Liver (tissue), 9 donors: Measurements from ENCODE around the gene MTSS2. TPM values are rescaled to one million over a fixed set of nuclear protein-coding genes. Genes with fewer than 3 reads are reported as not detected.
A peak's percentile ranks its signal among the peaks of the same experiment; 100 is the strongest.

Source experiments
- DNase-seq: peaks from one replicate; pipeline ENCODE4 v3.0.0-alpha.2; 2017; ENCODE audit warnings: low spot score
- H3K27ac ChIP-seq, 2 donors: one replicate each; pipeline ENCODE4 v1.7.0; 2013; ENCODE audit warnings: inconsistent platforms in 2 of 2, low read length in 2 of 2, control low read depth in 1 of 2, low read depth in 1 of 2, mild to moderate bottlenecking in 1 of 2
- H3K27me3 ChIP-seq, 4 donors: one replicate each; pipeline versions ENCODE4 v1.6.1 to v1.7.0; 2013; ENCODE audit warnings: low read length in 3 of 4, inconsistent platforms in 1 of 4, mild to moderate bottlenecking in 1 of 4, moderate library complexity in 1 of 4; ENCODE audit not compliant: control insufficient read depth in 4 of 4, insufficient read depth in 4 of 4
- H3K36me3 ChIP-seq, 4 donors: one replicate each; pipeline versions ENCODE4 v1.6.1 to v1.7.0; 2013; ENCODE audit warnings: low read length in 3 of 4, mild to moderate bottlenecking in 3 of 4, low read depth in 1 of 4, moderate library complexity in 1 of 4; ENCODE audit not compliant: control insufficient read depth in 4 of 4, insufficient read depth in 3 of 4
- H3K4me1 ChIP-seq, 4 donors: one replicate each; pipeline versions ENCODE4 v1.6.1 to v1.7.0; 2013; ENCODE audit warnings: low read length in 3 of 4, mild to moderate bottlenecking in 3 of 4, moderate library complexity in 1 of 4; ENCODE audit not compliant: control insufficient read depth in 4 of 4, insufficient read depth in 4 of 4
- H3K4me3 ChIP-seq, 3 donors: one replicate each; pipeline versions ENCODE4 v1.6.1 to v1.7.0; 2013; ENCODE audit warnings: low read length in 3 of 3, control low read depth in 1 of 3, low read depth in 1 of 3, mild to moderate bottlenecking in 1 of 3
- H3K9ac ChIP-seq, 2 donors: one replicate each; pipeline ENCODE4 v1.7.0; 2013; ENCODE audit warnings: low read length in 2 of 2, mild to moderate bottlenecking in 2 of 2, moderate library complexity in 2 of 2, control low read depth in 1 of 2, low read depth in 1 of 2
- H3K9me3 ChIP-seq, 4 donors: one replicate each; pipeline versions ENCODE4 v1.6.1 to v1.7.0; 2013; ENCODE audit warnings: low read length in 3 of 4; ENCODE audit not compliant: control insufficient read depth in 4 of 4
- EGR1 ChIP-seq, 2 donors: IDR thresholded peaks; 2 replicates each; pipeline ENCODE4 v1.6.1; 2016 to 2018; ENCODE audit warnings: antibody characterized with exemption in 2 of 2, low read depth in 2 of 2
- FOXA1 ChIP-seq: IDR thresholded peaks from 2 replicates; pipeline ENCODE4 v1.6.1; 2016; ENCODE audit warnings: antibody characterized with exemption
- HNF4A ChIP-seq, 2 donors: conservative IDR thresholded peaks; 2 replicates each; pipeline ENCODE4 v1.6.1; 2016; ENCODE audit warnings: antibody characterized with exemption in 2 of 2, mild to moderate bottlenecking in 2 of 2
- HNF4G ChIP-seq: IDR thresholded peaks from 2 replicates; pipeline ENCODE4 v1.6.1; 2016; ENCODE audit warnings: antibody characterized with exemption
- NR2F2 ChIP-seq: IDR thresholded peaks from 2 replicates; pipeline ENCODE4 v1.6.1; 2016; ENCODE audit warnings: antibody characterized with exemption
- RAD21 ChIP-seq, 2 donors: IDR thresholded peaks; 2 replicates each; pipeline ENCODE4 v1.6.1; 2016; ENCODE audit warnings: antibody characterized with exemption in 2 of 2, mild to moderate bottlenecking in 2 of 2
- SP1 ChIP-seq: IDR thresholded peaks from 2 replicates; pipeline ENCODE4 v1.6.1; 2018; ENCODE audit warnings: antibody characterized with exemption, mild to moderate bottlenecking
- WGBS: extraction: QIAGEN DNeasy Blood & Tissue Kit; methylation state at CpG from one replicate; pipeline ENCODE4 v1.1.7; 2013; 5-methylcytosine and 5-hydroxymethylcytosine counted together
- polyA plus RNA-seq, 2 donors: library from polyadenylated mRNA; stranded (reverse) in 1 of 2; unstranded in 1 of 2; fragments of 200-250 nt in 1 of 2; fragments of >200 nt in 1 of 2; fragmentation: Nextera tagmentation in 1 of 2; extraction: Ambion mirVana in 1 of 2; gene quantifications; one replicate each; pipeline versions ENCODE4 v1.2.1 to v1.2.3, GENCODE V29; 2013 to 2015
- total RNA-seq, 2 donors: library from RNA; depleted of rRNA; stranded (reverse); fragments of >200 nt; gene quantifications; one replicate each; pipeline ENCODE4 v1.2.3, GENCODE V29; 2014
- TF ChIP-seq, protein P1 (sequence below): IDR thresholded peaks from 2 replicates; pipeline ENCODE4 v1.6.1; 2016; ENCODE audit warnings: antibody characterized with exemption
- TF ChIP-seq, protein P2 (sequence below): fragments of 150-350 bp; IDR thresholded peaks from 2 replicates; pipeline ENCODE4 v1.5.1; 2017; ENCODE audit warnings: improper control_type of control experiment, low read depth, low read length; ENCODE audit not compliant: missing input control
- TF ChIP-seq, protein P3 (sequence below): IDR thresholded peaks from 2 replicates; pipeline ENCODE4 v1.6.1; 2016; ENCODE audit warnings: antibody characterized with exemption
- donor health status: healthy.
- donor health status: healthy.
- donor health status: healthy.
- donor health status: healthy.
- donor health status: healthy.

The MTSS2 gene
- total and polyA plus RNA-seq, 4 donors, result 3.8 to 95.7 (median 35.9) TPM

DNA sequence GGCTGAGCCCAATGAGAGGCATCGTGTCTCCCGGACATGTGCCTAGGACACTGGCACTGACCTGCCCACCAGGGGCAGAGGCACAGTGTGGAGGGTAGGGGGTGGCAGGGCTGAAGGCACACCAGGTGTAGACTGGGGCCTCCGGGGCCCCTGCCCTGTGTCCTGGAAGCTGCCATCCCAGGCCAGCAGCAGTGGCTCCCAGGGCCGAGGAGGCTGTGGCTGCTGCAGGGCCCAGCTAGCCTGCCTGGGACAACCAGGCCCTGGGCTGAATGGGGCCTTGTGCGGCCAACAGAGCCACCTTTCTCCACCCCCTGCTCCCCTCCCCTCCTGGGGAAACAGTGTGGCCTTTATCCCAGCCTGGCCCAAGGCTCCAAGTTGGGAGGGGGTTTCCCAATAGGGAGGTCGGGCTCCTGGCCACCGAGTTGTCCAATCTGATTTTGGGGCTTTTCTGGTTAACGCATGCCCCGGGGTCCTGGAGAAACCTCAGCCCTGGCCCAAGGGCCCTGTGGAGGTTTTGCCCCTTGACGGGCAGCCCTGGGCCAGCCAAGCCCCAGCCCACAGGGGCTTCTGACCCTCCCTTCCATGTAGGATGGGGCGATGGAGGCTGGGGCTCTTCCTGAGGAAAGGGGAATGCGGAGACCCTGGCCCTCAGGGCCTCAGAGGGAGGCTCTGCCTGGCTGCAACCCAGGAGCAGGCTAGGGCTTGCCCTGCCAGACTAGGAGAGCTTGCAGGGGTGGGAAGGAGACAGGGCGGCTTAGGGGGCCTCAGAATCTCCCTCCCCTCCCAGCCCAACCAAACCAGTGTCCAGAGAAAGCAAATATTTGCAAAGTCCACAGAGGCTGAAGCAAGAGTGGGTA lies 4.2 kb downstream of the MTSS2 start:
- peaks cover 16 to 48% (median 33%) of the 10 kb centered on the region in 4 donors for H3K4me1 ChIP-seq
- H3K9me3 ChIP-seq, result no peaks in the 10 kb centered on the region
- TF ChIP-seq, protein P1, sequence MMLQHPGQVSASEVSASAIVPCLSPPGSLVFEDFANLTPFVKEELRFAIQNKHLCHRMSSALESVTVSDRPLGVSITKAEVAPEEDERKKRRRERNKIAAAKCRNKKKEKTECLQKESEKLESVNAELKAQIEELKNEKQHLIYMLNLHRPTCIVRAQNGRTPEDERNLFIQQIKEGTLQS, result no peak
- TF ChIP-seq HNF4A (conservative IDR thresholded peaks at IDR 0.05) (peak in 1 of 2 donors; percentile 43), RAD21 (IDR thresholded peaks at IDR 0.05) (peak in 1 of 2 donors; percentile 21), EGR1 (IDR thresholded peaks at IDR 0.05; ENCODE audit: low read depth in 2 of 2) (no peak), SP1 (no peak)
- H3K4me3 ChIP-seq, result peak overlapping the region; percentile 8 to 90 (median 27)
- 32% methylated on average over 13 of the region's 13 CpGs for WGBS
- peak; percentile 52 for DNase-seq
- peak overlapping the region; percentile 94 to 95 for H3K27ac ChIP-seq
- H3K9ac ChIP-seq, result peak overlapping the region; percentile 68 to 92
- peaks cover 4 to 30% (median 22%) of the 10 kb centered on the region in 4 donors for H3K36me3 ChIP-seq
- H3K27me3 ChIP-seq, result no peaks in the 10 kb centered on the region

DNA sequence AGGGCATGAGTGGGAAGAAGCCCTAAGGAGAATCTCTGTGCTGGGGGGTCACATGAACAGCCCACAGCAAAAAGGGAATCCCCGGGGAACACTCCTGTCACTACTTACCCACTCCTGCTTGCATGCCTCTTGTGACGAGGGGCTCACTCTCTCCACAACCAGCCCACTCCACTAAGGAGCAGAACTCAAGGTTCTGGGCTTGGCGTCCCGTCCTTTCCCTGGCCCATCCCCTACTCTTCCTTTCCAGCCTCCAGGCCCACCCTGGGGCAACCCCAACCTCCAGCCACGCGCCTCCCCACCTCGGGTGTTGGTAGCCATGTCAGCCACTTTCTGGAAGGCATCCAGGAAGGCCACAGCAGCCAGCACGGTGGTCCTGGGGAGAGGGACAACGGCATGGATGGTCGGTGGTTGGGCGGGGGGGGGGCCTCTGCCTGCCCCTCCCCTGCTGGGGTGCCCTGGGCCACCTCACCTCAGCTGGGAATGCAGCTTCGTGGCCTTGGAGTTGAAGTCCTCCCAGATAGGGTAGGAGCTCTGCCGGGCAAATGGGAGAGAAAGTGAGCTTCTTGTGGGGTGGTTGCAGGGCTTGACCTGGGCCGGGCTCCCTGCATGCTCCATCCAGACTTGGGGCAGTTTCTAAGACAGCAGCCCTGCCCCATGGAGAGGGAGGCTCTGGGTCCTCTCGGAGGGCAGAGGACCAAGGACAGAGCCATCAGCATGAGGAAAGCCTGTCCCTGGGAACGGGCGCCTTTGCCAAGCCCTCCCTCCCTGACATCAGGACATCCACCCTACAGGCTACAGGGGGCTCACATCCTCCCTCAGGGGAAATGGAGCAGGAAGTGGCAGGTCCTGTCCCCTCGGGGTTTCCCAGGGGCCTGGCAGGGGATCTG lies 5.1 kb downstream of the MTSS2 start:
- H3K27ac ChIP-seq, result peak overlapping the region; percentile 94 to 95
- H3K4me3 ChIP-seq, result no peak overlapping the region
- WGBS, result 55% methylated on average over 18 of the region's 18 CpGs
- peak overlapping the region in 1 of 2 donors; percentile 68 for H3K9ac ChIP-seq
- DNase-seq, result no peak
- H3K27me3 ChIP-seq, result no peaks in the 10 kb centered on the region
- H3K4me1 ChIP-seq, result peaks cover 13 to 42% (median 32%) of the 10 kb centered on the region in 4 donors
- peaks cover 12 to 38% (median 26%) of the 10 kb centered on the region in 4 donors for H3K36me3 ChIP-seq
- no peaks in the 10 kb centered on the region for H3K9me3 ChIP-seq
- TF ChIP-seq, protein P1, result no peak
- peak; percentile 38 for TF ChIP-seq NR2F2

DNA sequence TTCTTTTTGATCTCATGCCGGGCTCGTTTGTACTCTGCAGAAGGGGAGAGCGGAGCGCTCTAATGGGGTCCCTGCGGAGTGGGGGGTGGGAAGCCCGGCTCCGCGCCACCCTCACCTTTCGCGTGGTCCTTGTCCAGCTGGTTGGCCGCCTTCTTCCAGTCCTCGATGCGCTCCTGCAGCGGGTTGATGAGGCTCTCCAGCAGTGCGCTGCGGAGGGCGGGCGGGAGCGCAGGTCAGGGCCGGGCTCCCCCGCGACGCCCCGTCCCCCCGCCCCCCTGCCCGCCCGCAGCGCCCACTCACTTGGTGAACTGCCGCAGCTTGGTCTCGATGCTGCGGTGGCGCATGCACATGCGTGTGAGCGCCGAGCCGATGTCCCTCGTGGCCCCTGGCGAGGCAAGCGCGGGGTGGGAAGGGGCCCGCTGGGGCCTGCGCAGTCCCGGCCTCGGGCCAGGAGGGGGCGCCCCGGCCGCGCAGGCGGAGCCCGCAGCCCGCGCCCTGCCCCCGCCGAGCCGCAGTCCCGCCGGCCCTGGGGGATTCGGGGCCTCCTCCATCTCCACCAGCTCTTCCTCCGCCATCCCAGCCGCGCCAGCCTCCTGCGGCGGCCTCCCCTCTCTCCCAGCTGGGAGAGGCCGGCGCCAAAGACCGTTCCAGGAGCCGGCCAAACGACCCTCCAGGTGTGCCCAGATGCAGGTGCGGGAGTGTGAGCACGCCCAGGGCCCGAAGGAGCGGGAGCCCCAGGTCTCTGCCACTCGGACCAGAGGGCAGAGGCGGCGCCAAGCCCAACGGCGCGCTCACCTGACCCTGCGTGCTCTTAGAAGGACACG lies 6.0 kb downstream of the MTSS2 start:
- Histone ChIP-seq H3K27me3 (no peaks in the 10 kb centered on the region), H3K9me3 (no peaks in the 10 kb centered on the region), H3K9ac (no peak overlapping the region), H3K4me1 (peaks cover 13 to 42% (median 32%) of the 10 kb centered on the region in 4 donors), H3K36me3 (peaks cover 12 to 47% (median 27%) of the 10 kb centered on the region in 4 donors), H3K27ac (peak overlapping the region; percentile 10 to 94), H3K4me3 (no peak overlapping the region)
- 79% methylated on average over 80 of the region's 80 CpGs for WGBS
- TF ChIP-seq HNF4G, result no peak
- no peak for TF ChIP-seq FOXA1
- TF ChIP-seq, protein P2, sequence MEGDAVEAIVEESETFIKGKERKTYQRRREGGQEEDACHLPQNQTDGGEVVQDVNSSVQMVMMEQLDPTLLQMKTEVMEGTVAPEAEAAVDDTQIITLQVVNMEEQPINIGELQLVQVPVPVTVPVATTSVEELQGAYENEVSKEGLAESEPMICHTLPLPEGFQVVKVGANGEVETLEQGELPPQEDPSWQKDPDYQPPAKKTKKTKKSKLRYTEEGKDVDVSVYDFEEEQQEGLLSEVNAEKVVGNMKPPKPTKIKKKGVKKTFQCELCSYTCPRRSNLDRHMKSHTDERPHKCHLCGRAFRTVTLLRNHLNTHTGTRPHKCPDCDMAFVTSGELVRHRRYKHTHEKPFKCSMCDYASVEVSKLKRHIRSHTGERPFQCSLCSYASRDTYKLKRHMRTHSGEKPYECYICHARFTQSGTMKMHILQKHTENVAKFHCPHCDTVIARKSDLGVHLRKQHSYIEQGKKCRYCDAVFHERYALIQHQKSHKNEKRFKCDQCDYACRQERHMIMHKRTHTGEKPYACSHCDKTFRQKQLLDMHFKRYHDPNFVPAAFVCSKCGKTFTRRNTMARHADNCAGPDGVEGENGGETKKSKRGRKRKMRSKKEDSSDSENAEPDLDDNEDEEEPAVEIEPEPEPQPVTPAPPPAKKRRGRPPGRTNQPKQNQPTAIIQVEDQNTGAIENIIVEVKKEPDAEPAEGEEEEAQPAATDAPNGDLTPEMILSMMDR, result peak; percentile 33
- TF ChIP-seq HNF4A (conservative IDR thresholded peaks at IDR 0.05), result no peak
- no peak for TF ChIP-seq NR2F2
- TF ChIP-seq, protein P3, sequence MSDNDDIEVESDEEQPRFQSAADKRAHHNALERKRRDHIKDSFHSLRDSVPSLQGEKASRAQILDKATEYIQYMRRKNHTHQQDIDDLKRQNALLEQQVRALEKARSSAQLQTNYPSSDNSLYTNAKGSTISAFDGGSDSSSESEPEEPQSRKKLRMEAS, result no peak
- DNase-seq, result no peak
